Measurements from ENCODE around the gene ROPN1L.

DNA sequence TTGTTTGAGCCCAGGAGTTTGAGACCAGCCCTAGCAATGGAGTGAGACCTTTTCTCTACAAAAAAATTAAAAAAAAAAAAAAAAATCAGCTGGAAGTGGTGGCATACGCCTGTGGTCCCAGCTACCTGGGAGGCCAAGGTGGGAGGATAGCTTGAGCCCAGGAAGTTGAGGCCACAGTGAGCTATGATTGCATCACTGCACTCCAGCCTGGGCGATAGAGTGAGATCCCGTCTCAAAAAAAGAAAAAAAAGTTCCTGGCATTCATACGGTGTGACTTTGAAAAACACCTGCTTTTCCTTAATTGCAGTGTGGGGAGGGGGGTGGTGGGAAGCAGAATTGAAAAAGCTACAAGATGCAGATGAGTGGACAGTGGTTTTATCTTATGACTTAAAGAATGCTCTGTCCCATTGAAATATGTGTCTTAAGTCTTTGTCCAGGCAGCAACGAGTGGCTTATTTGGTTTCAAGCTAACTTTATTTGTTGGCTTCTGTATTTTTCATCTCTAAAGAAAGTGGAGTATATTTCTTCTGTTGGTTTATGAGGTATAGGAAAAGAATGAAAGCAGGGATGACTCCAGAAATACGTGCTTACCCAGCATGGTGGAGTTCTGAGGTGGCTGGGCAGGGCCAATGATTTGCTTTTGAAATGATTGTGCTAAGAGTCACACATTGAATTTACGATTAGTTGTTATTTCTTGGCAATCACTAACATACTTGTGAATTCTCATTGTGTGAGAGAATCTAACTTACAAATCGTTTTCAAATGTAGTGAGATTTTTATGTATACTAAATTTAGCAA is 27.8 kb downstream of the ROPN1L start:
- TF ChIP-seq, protein P1, sequence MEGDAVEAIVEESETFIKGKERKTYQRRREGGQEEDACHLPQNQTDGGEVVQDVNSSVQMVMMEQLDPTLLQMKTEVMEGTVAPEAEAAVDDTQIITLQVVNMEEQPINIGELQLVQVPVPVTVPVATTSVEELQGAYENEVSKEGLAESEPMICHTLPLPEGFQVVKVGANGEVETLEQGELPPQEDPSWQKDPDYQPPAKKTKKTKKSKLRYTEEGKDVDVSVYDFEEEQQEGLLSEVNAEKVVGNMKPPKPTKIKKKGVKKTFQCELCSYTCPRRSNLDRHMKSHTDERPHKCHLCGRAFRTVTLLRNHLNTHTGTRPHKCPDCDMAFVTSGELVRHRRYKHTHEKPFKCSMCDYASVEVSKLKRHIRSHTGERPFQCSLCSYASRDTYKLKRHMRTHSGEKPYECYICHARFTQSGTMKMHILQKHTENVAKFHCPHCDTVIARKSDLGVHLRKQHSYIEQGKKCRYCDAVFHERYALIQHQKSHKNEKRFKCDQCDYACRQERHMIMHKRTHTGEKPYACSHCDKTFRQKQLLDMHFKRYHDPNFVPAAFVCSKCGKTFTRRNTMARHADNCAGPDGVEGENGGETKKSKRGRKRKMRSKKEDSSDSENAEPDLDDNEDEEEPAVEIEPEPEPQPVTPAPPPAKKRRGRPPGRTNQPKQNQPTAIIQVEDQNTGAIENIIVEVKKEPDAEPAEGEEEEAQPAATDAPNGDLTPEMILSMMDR (IDR thresholded peaks at IDR 0.05 in 2 of 3, conservative IDR thresholded peaks at IDR 0.05 in 1 of 3; ENCODE audit: borderline replicate concordance in 1 of 3, insufficient read depth in 1 of 3, low read depth in 2 of 3, low read length in 2 of 3) = no peak
- TF ChIP-seq, protein P2, sequence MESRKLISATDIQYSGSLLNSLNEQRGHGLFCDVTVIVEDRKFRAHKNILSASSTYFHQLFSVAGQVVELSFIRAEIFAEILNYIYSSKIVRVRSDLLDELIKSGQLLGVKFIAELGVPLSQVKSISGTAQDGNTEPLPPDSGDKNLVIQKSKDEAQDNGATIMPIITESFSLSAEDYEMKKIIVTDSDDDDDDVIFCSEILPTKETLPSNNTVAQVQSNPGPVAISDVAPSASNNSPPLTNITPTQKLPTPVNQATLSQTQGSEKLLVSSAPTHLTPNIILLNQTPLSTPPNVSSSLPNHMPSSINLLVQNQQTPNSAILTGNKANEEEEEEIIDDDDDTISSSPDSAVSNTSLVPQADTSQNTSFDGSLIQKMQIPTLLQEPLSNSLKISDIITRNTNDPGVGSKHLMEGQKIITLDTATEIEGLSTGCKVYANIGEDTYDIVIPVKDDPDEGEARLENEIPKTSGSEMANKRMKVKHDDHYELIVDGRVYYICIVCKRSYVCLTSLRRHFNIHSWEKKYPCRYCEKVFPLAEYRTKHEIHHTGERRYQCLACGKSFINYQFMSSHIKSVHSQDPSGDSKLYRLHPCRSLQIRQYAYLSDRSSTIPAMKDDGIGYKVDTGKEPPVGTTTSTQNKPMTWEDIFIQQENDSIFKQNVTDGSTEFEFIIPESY (IDR thresholded peaks at IDR 0.05; ENCODE audit: extremely low read depth, insufficient replicate concordance, low read length) = no peak
- no peak for TF ChIP-seq ELF1 (IDR thresholded peaks at IDR 0.05; ENCODE audit: borderline replicate concordance, low read depth)
- TF ChIP-seq EZH2 (IDR thresholded peaks at IDR 0.05) = no peak
- TF ChIP-seq CEBPB (IDR thresholded peaks at IDR 0.05; ENCODE audit: low read depth) = no peak

All from HCT116 (cell line).